Measurements from ENCODE around the gene ATP2B2.

Gene ATP2B2

GRCh38 chr3:10289787-10290355 lies 215.5 kb downstream of the ATP2B2 start:
- no peak for DNase-seq

GRCh38 chr3:10289077-10289476 lies 216.3 kb downstream of the ATP2B2 start:
- DNase-seq, result no peak

- DNase-seq, result no peak
Observed at GRCh38 chr3:10288575-10288960, 216.8 kb downstream of the ATP2B2 start.

GRCh38 chr3:10287936-10288574 lies 217.3 kb downstream of the ATP2B2 start:
- no peak for DNase-seq

GRCh38 chr3:10286596-10287295 lies 218.6 kb downstream of the ATP2B2 start:
- peak in 1 of 2 experiments; percentile 6 for DNase-seq

GRCh38 chr3:10286133-10286524 lies 219.3 kb downstream of the ATP2B2 start:
- DNase-seq, result no peak

- DNase-seq, result no peak
Observed at GRCh38 chr3:10285272-10286132, 219.9 kb downstream of the ATP2B2 start.

- no peak for DNase-seq
Observed at GRCh38 chr3:10284496-10284895, 220.9 kb downstream of the ATP2B2 start.

GRCh38 chr3:10283638-10284037 lies 221.7 kb downstream of the ATP2B2 start:
- no peak for DNase-seq

- no peak for DNase-seq
Observed at GRCh38 chr3:10281951-10282350, 223.4 kb downstream of the ATP2B2 start.

GRCh38 chr3:10280571-10280970 lies 224.8 kb downstream of the ATP2B2 start:
- DNase-seq, result no peak

GRCh38 chr3:10280177-10280529 lies 225.2 kb downstream of the ATP2B2 start:
- DNase-seq, result no peak

GRCh38 chr3:10279384-10280176 lies 225.8 kb downstream of the ATP2B2 start:
- no peak for DNase-seq

GRCh38 chr3:10278501-10278900 lies 226.9 kb downstream of the ATP2B2 start:
- DNase-seq, result no peak

- DNase-seq, result no peak
Observed at GRCh38 chr3:10277115-10277625, 228.2 kb downstream of the ATP2B2 start.

GRCh38 chr3:10274601-10275000 lies 230.8 kb downstream of the ATP2B2 start:
- no peak for DNase-seq

All from NCI-H446 (cell line).